Measurements from ENCODE around the gene CFTR.
"Not testable (repeated sequence)": the region's sequence is repeated elsewhere in the genome, so short reads cannot be mapped to it uniquely, and the experiment has no call there.

The CFTR gene

GRCh38 chr7:117502331-117502730 is 22.5 kb downstream of the CFTR start:
- no peak for DNase-seq

DNA sequence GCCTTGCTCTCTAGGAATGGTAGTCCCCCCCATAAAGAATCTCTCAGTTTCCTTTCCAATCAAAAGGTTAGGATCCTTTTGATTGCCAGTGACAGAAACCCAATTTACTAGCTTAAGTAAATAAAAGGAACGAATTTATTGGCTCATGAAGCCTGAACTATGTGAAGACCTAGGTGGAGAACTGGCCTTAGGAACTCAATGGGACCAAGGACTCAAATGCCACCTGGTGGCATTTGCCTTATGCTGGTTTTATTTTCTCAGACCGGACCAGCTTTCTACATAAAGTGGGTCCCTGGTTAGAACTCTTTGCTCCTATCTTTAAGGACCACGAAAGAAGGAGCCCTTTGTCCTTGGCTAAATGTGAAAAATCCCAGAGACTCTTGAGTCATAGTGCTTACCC is 25.4 kb downstream of the CFTR start:
- no peak for DNase-seq

GRCh38 chr7:117508676-117509075 is 28.9 kb downstream of the CFTR start:
- DNase-seq = no peak

DNA sequence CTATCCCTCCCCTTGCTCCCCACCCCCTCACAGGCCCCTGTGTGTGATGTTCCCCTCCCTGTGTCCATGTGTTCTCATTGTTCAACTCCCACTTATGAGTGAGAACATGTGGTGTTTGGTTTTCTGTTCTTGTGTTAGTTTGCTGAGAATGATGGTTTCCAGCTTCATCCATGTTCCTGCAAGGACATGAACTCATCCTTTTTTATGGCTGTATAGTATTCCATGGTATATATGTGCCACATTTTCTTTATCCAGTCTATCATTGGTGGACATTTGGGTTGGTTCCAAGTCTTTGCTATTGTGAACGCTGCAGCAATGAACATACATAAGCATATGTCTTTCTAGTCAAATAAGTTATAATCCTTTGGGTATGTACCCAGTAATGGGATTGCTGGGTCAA is 37.4 kb downstream of the CFTR start:
- DNase-seq = not testable (repeated sequence)

- DNase-seq = no peak
Observed at GRCh38 chr7:117530390-117530789, 50.6 kb downstream of the CFTR start.

- no peak for DNase-seq
Observed at GRCh38 chr7:117531595-117532244, 51.9 kb downstream of the CFTR start.

DNA sequence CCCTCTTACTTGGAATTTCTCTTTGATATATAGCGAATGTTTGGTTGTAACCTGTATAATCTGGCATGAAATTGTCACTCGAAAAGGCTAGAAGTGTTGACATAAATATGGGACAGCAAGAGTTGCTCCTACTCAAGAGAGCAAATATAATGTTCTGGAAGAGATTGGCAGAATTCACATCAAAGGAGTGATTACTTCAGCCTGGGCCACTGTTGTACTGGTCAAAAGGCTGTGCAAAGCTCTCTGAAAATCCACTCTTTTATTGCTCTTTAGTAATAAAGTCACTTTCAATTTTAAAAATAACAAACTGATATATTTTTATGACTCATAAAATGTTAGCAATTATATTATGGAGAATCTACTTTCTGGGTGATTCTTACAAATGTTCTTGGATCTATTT is 58.2 kb downstream of the CFTR start:
- DNase-seq = no peak

DNA sequence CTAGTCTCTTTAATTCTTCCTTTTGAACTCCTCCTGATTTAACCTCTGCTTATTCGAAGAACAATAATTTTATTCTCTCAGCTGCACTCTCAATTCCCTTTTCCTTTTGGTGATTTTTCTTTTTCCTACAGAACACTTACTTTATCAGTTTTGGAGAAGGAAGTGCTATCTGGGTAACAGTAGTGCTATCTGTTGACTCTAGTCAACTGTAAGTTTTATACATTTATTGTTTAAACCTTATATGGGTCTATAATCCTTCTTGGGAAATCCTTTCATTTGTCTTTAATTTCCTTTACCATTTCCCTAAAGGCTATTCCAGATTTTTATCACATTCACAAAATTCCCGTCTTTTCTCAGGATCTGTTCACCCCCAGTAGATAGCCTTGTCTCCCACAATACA is 64.2 kb downstream of the CFTR start:
- DNase-seq = no peak

GRCh38 chr7:117548035-117548434 is 68.2 kb downstream of the CFTR start:
- no peak for DNase-seq

- no peak for DNase-seq
Observed at GRCh38 chr7:117550625-117551024, 70.8 kb downstream of the CFTR start.

DNA sequence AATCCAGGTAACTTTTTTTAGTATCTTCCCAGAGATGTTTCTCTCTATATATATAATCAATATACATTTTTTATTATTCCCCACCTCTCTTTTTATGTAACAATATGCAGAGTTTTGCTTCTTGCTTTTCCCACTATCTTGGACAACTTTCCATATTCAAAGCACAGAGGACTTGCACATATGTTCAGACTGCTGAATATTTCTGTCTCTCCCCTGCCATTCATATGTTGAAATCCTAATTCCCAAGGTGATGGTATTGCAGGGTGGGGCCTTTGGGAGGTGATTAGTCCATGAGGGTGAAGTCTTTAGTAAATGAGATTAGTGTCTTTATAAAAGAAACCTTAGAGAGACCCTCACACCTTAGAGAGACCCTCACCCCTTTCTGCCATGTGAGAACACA is 72.8 kb downstream of the CFTR start:
- DNase-seq = no peak

- DNase-seq = no peak
Observed at GRCh38 chr7:117555260-117555659, 75.4 kb downstream of the CFTR start.

GRCh38 chr7:117559391-117559790 is 79.6 kb downstream of the CFTR start:
- DNase-seq = no peak

DNA sequence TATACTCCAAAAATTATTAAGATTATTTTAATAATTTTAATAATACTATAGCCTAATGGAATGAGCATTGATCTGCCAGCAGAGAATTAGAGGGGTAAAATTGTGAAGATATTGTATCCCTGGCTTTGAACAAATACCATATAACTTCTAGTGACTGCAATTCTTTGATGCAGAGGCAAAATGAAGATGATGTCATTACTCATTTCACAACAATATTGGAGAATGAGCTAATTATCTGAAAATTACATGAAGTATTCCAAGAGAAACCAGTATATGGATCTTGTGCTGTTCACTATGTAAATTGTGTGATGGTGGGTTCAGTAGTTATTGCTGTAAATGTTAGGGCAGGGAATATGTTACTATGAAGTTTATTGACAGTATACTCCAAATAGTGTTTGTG is 80.2 kb downstream of the CFTR start:
- DNase-seq = no peak

DNA sequence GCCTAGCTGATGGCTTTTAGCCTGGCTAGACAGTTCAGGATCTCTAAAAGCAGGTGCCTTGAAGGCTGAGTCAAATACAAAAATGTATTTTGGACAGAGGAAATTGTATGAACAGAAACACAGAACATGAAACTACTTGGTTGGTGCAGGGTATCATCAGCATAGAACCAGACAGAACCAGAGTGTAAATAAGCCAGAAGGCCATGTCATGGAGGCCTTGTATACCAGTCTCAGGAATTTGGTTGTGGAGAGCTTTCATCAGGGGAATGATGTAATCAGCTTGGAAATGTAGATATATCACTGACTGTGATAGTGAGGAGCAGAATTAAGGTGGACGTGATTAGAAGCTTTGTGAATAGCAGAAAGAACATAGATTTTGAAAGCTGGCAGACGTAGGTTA is 82.9 kb downstream of the CFTR start:
- no peak for DNase-seq

DNA sequence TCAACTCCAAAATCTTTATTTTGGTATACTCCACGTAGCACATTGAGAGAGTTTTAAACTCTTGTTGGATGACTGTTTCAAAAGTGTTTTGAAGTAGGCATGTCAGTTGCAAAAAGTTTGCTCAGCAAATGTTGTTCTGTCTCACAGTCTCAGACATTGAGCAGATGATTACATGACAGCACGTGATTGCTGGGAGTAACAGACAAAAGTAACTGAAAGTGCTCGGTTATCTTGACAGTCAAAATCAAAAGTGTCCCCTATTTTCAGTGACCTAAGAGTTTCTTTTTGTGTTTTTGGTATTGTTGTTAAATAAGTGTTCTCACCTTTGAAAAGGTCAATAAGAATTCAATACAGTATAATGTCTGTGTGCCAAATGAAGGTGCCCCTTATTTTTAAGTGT is 84.3 kb downstream of the CFTR start:
- DNase-seq = no peak

GRCh38 chr7:117564627-117565026 is 84.8 kb downstream of the CFTR start:
- no peak for DNase-seq

- DNase-seq = no peak
Observed at GRCh38 chr7:117565226-117565625, 85.4 kb downstream of the CFTR start.

DNA sequence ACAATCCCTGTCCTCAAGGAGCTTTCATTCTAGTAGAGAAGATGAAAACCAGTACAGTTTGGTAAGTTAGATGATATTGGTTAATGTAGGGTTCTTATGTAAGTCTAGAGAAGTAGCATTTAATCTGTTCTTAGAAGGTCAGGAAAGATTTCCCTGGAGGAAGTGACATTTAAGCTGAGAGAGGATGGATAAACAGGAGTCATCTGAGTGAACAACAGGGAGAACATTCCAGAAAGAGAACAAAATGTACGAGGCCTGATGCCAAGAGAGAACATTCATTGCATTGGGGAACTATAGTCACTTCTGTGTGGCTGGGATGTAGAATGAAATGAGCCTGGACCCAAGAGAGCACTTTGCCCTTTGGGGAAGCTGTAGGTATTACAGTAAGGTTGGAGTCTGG is 88.0 kb downstream of the CFTR start:
- no peak for DNase-seq

DNA sequence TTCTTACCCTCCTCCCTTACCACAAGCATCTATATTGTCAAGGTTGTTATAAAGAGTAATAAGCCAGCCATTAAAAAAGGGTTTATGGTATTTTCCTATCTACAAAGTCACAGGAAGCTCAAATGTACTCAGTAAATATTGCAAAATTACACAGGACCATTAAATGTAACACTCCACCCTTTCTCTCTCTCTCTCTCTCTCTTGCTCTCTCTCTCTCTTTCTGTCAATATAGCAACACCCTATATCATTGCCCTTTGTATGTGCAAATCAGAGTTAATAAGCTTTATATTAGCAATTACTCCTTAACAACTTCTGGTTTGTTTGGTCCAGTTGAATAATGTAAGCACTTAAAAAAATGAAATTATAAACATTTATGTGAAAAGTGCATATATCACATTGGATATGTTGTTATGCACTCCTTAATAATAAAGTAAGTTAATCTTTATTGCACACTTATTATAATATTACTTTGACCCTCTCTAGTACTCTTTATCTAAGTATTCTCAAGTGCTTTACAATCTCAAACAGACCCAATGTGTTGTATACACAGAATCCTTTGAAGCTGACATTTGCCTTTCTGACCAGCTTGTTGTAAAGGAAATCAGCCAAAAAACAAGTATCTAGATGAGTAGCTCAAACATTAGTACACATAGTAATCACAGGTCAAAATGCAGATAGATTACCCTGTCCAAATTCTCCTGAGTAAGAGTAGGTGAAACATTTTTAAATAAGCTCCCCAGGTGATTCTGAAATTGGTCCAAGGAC is 93.2 kb downstream of the CFTR start:
- DNase-seq = no peak

DNA sequence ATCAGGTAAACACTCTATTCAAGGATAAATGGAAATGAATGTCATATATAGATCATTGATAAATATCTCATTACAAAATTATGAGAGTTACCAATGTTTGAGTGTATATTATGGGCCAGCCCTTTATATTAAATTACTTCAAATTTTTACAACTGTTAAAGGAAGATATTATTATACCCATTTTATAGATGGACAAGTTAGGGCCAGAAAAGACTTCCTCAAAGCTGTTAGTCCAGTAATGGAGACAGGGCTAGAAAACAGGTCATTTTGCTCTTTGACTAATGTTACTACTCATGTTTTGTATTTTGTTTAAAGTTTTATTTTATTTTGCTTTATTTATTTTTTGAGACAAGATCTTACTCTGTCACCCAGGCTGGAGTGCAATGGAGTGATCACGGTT is 101.6 kb downstream of the CFTR start:
- DNase-seq = no peak

- DNase-seq = no peak
Observed at GRCh38 chr7:117582219-117582704, 102.4 kb downstream of the CFTR start.

DNA sequence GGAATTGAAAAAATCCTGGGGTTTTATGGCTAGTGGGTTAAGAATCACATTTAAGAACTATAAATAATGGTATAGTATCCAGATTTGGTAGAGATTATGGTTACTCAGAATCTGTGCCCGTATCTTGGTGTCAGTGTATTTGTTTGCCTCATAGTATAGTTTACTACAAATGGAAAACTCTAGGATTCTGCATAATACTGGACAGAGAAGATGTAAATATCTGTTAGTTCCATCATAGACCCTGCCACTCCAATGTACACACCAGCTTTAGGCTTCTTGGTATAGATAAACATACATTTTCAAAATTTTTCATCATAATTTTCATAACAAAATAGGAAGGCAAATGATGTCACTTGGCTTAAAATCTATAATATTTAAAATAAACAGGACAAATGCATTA is 108.1 kb downstream of the CFTR start:
- no peak for DNase-seq

- DNase-seq = no peak
Observed at GRCh38 chr7:117588352-117588794, 108.5 kb downstream of the CFTR start.

DNA sequence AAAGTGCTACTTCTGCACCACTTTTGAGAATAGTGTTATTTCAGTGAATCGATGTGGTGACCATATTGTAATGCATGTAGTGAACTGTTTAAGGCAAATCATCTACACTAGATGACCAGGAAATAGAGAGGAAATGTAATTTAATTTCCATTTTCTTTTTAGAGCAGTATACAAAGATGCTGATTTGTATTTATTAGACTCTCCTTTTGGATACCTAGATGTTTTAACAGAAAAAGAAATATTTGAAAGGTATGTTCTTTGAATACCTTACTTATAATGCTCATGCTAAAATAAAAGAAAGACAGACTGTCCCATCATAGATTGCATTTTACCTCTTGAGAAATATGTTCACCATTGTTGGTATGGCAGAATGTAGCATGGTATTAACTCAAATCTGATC is 110.4 kb downstream of the CFTR start:
- DNase-seq = no peak

Data from midbrain (tissue), 1 donor.